G401 (cell line): ENCODE measurements around the gene FIZ1. TPM values are rescaled to one million over a fixed set of nuclear protein-coding genes. Genes with fewer than 3 reads are reported as not detected.

Source experiments
- DNase-seq: peaks from one replicate; pipeline ENCODE4 v3.0.0-alpha.2; 2015; ENCODE audit warnings: low spot score
- in situ Hi-C: cut with HindIII; loops from 2 replicates; pipeline ENCODE4 v1.10.0; 2016; ENCODE audit warnings: low sequenced_read_pairs, mixed read lengths
- total RNA-seq: library from RNA; depleted of rRNA; stranded (reverse); fragments of >200 nt; shearing (Covaris generic); gene quantifications from 2 replicates; pipeline ENCODE4 v1.2.3, GENCODE V29; 2014

The FIZ1 gene
- total RNA-seq, 1 experiment from 2014 or later, result 7.7 TPM

DNA sequence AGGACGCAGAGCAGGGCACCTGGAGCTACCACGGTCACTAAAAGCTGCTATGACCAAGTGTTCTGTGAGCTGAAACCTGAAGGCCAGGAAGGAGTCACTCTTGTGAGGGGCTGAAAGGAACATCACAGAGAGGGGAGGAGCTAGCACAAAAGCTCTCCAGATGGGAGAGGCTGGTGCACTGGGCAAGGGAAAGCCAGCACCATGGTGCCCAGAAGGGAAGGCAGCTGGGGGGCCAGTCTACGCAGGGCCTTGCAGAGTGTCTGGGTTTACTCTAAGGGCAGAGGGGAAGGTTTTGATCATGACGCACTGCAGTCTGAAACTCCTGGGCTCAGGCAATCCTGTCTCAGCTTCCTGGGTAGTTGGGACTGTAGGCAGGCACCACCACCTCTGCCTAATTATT is 37.4 kb upstream of the FIZ1 start:
- in situ Hi-C loops, result no loop called here
- DNase-seq, result no peak

DNA sequence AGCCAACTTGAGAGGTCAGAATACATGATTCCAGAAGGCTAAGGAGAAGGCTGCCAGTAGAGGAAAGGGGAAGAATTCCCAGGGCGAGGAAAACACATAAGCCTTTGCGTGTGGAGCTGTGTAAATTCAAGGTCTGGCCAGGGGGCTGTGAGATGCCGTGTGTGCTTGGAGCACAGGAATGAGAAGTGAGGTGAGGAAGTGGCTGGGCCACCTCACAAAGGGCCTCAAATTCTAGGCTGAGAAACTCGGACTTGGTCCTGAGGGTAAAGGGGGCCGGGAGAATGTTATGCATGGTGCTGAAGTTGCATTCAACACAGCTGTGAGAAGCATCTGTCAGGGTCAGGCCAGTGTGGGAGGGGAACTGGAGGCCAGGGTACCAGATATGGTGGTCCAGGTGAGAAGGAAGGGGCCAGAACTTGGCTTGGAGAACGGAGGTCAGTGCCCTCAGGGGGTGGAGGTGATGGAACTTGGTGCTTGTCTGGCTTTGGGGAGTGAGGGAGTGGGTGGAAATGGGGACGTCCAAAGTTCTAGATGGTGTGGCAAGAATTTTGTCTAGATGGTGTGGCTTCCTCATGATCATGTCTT is 36.6 kb upstream of the FIZ1 start:
- in situ Hi-C loops, result no loop called here

DNA sequence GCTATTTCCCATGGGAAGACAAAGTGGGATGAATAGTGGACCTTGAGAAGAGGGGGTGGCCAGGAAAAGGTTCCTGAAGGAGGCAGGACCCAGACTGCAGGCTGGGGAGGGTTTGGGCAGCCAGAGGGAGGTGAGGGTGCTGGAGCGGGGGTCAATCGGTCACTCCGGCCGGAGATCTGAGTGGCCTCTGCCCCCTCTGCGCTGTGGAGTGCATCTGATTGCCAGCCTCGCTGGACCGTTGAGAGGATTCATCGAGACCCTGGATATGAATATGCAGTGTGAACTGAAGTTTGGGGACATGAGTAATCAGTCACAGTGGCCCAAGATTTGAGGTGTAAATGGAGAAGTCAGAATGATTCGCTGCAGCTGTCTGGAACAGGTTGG is 36.0 kb upstream of the FIZ1 start:
- in situ Hi-C loops, result no loop called here
- no peak for DNase-seq

More for the DNA sequence above, 36.6 kb upstream of the FIZ1 start:
- DNase-seq, result no peak

DNA sequence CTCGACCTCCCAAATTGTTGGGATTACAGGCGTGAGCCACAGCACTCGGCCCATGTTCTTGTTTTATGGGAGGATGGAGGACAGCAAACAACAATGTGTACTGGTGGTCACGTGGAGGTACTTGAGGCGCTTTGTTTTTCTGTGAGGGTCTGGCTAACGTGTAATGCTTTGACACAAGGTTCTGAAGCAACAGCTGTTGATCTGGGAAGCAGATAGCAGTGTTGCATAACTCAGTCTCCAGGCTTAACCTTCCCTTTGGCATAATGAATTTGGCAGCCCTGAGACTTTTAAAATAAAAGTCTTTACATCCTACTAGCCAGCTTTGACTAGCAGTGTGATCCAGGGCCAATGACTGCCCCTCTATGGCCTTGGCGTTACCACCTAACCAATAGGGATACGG is 34.5 kb upstream of the FIZ1 start:
- DNase-seq, result no peak
- in situ Hi-C loops, result no loop called here

DNA sequence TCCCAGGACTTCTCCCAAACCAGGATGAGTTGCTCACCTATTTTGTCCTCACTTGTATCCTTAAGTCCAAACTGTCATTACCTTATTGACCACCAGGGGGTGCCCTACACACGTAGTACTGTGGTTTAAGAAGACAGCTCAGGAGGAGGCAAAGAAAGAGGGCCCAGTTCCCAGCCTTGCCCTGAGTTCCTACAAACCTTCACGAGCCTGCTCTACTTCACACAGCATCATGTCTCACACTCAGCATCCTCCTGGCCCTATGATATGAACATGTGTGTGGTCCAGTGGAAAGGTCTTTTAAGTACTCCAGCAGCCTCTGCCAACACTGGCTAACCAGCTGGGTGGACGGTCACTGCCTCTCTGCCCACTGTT is 33.1 kb upstream of the FIZ1 start:
- in situ Hi-C loops, result no loop called here
- peak; percentile 95 for DNase-seq

DNA sequence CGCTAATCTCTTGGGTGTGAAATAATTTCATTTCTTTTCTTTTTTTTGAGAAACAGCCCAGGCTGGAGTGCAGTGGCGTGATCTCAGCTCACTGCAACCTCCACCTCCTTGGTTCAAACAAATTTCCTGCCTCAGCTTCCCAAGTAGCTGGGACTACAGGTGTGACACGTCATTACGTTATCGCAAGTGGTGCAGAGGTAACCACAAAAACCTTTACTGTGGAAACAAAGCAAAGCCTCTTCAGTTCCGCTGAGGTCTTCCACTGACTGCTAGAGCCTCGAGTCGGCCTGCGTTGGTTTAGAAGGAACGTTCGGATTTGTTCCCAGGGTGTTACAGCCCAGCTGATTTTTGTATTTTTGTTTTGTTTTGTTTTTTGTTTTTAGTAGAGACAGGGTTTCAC is 27.0 kb upstream of the FIZ1 start:
- no peak for DNase-seq
- in situ Hi-C loops, result no loop called here

DNA sequence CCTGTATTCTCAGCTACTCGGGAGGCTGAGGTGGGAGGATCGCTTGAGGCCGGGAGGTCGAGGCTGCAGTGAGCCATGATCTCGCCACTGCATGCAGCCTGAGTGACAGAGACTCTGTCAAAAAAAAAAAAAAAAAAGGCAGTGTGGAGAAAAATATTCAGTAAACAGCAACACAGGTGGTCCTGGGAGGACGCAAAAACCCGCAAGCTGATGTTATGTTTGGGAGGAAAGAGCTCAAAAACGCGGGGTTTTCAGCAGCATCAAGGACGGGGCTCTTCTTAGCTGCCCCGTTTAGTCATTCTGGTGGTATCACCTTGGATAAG is 25.6 kb upstream of the FIZ1 start:
- DNase-seq, result no peak
- in situ Hi-C loops, result no loop called here

DNA sequence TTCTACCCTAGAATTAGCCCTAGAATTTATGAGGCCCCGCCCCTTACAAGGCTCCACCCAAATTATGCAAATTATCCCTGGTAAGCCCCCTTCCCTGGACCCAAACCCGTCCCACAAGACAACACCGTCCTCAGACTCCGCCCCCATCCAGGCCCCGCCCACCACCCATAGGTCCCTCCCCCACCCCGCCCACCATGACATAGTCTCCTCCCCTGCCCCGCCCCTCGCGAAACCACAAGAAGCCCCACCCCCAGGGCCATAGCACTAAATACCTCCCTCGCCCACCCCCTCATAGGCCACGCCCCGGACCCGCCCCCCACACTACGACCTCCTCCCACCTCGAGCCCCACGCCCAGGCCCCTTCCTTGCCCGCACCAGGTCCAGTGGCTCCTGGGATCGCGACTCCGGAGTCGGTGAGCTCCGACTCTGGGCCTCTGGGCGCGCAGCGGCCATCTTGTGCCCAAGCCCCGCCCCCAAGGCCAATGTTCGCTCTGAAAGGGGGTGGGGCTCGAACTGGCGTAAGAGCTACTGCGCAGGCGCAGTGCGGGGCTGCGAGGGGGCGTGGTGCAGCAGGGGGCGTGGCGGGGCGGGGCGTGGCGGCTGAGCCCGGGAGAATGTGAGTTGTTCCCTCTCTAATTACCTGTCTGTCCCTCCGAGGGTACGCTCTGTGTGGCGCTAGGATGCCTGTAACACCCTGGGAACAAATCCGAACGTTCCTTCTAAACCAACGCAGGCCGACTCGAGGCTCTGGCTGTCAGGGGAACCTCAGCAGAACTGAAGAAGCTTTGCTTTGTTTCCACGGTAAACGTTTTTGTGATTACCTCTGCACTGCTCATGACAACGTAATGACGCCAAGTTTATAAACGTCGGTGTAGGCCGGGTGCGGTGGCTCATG is 25.0 kb upstream of the FIZ1 start, which contains the start of gene ZNF784:
Gene ZNF784 (minus strand): TSS at position 458 of the 895 bp plus-strand sequence. CDS start 5 bp downstream, at position 453.
- in situ Hi-C loops, result loop anchor here (5.0 kb wide), 1 partner anchor 112 kb away; no protein-coding TSS in a partner anchor
- DNase-seq, result peak; percentile 94

DNA sequence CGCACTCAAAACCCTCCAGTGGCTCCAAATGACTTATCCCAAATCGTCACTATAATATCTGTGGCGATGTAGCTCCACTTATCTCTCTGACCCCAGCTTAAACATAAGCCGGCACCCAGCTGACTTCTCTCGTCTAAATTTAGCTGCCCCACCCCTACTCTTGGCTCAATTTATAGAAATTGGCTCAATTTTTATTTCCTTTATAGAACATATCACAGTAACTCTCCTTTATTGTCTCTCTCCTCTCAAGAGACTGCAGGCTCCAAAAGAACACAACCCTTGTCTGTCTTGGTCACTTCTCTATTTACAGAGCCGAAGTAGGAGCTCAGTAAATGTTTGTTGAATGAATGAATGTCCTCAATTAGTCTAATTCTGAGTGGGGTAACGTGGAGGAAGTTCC is 24.2 kb upstream of the FIZ1 start:
- in situ Hi-C loops, result loop anchor here (5.0 kb wide), 1 partner anchor 111 kb away; no protein-coding TSS in a partner anchor

DNA sequence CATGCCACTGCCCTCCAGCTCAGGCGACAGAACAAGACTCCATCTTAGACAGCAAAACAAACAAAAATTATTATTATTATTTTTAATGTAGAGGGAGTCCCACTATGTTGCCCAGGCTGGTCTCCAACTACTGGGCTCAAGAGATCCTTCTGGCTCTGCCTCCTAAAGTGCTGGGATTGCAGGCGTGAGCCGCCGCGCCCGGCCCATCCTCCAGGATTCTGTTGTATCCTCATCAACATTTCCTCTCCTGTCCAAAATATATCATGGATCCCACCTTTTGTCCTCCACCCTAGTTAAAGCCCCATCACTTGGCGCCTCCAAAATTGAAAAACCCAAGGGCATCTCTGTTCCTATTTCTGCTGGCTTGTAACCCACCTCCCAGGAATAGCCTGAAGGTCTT is 23.8 kb upstream of the FIZ1 start:
- no peak for DNase-seq
- in situ Hi-C loops, result loop anchor here (5.0 kb wide), 1 partner anchor 111 kb away; no protein-coding TSS in a partner anchor

More for the DNA sequence above, 24.2 kb upstream of the FIZ1 start:
- DNase-seq, result no peak

DNA sequence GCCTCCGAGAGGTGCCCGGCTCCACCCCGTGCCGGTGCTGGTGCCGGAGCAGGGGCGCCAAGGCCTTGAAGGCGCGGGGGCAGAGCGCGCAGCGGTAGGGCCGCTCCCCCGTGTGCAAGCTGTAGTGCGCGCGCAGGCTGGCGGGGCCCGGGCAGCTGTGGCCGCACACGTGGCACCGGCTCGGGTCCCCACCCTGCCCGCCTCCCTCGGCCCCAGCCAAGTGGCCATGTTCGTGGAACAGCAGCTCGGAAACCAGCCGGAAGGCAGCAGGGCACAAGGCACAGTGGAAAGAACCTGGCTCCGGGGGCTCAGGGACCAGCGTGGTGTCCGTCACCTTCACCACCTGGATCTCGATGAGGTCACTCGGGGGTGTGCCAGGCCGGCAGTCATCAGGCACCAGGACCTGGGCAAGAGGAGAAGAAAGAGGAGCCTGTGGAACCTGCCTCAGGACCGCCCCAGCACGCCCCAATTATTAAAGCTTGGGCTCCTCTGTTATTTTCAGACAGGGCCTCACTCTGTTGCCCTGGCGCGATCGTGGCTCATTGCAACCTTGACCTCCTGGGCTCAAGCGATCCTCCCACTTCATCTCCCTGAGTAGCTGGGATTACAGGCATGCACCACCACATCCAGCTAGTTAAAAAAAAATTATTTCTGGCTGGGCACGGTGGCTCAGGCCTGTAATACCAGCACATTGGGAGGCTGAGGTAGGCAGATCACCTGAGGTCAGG is 23.1 kb upstream of the FIZ1 start:
- in situ Hi-C loops, result loop anchor here (5.0 kb wide), 1 partner anchor 110 kb away; no protein-coding TSS in a partner anchor

DNA sequence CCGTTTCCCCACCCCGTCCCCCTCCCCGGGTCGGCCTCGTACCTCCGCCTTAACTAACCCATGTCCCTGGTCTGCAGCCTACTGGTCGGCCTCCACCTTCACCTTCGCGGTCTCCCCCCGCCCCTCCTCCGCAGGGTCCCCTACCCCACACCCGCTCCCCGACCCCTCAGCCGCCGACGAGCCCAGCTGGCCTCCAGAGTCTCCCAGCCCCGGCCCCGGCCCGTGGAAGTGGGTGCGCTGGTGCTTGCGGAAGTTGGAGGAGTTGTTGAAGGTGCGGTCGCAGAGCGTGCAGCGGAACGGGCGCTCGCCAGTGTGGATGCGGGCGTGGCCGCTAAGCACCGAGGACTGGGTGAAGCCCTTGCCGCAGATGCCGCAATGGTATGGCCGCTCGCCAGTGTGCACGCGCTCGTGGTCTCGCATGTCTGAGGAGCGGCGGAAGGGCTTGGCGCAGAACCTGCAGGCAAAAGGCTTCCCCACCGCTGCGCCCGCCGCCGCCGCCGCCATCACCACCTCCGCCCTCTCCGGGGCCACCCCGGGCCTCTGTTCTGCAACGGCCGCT is 22.4 kb upstream of the FIZ1 start:
- in situ Hi-C loops, result loop anchor here (5.0 kb wide), 1 partner anchor 109 kb away; no protein-coding TSS in a partner anchor

More for the DNA sequence above, 23.1 kb upstream of the FIZ1 start:
- peak; percentile 39 for DNase-seq

DNA sequence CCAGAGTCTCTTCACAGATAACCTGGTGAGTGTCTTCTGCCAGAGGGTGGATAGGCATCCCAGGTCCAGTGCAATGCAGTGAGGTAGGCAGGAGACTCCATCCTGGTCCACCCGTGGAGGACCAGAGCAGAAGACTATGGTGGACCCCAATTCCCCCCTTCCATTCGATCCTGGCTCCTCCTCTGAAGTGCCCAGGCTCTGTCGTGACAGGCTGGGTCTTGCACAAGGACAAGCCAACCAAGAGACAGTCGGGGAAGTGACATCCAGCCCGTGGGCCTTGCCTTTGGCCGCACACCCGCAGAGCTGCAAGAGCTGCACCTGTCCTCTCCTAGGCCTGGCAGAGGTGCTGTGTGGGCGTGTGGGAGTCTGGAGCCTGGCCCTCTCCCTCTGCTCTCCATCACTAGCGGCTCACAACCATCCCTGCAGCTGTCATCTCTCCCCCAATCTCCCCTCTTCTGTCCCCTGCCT is 21.9 kb upstream of the FIZ1 start:
- in situ Hi-C loops, result loop anchor here (5.0 kb wide), 1 partner anchor 109 kb away; no protein-coding TSS in a partner anchor
- no peak for DNase-seq

More for the DNA sequence above, 22.4 kb upstream of the FIZ1 start:
- no peak for DNase-seq

DNA sequence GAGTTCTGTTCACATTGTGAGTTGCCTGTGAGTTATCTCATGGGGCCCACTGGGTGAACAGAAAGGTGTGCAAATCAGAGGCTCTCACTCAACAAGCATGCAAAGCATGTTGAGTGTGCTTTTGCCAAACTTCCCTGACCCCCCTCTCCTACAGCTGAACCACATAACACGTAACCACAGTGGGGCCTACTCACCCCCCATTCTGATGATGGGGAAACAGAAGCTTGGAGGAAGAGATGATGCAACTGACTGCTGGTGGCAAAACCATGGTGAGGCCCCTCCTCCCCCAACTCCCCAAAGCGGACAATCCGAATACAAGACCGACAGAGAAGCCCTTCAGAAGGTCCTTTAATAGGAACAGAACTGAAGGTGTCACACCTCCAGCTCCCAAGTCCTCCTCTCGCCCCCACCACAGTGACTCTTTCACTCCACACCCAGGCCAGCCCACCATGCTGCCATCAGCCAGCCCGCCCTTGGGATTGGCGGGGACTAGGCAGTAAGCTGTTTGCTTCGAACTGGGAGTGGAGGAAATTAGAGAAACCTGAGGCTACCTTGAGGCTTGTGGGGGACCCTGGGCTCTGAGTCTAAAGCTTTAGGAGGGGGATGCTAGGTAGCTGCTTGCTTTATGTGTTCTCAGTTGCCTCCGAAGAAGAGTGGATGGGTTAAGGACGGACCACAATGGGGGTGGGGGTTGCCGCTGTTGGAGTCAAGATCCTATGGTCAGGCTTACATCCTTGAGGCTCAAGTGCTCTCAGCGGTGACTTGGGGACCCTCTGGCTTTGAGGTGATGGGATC is 21.3 kb upstream of the FIZ1 start:
- no peak for DNase-seq
- in situ Hi-C loops, result loop anchor here (5.0 kb wide), 1 partner anchor 108 kb away; no protein-coding TSS in a partner anchor

DNA sequence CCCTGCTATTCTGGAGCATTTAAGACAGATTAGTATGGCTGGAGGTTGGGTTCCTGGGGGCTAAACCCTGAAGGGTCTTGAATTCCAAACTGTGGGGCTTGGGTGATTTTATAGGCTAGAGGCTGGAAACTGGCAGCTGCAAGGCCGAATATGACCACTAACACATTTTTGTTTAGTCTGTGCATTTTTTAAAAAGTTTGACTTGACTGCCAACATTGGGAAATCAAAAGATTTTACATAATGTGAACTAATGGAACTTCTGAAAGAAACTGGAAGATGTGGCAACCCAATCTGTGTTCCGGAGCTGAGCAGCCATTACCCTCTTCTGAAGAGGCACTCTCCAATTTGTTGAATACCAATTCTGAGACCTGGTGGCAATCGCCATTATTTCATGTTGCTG is 20.0 kb upstream of the FIZ1 start:
- in situ Hi-C loops, result no loop called here
- DNase-seq, result no peak

DNA sequence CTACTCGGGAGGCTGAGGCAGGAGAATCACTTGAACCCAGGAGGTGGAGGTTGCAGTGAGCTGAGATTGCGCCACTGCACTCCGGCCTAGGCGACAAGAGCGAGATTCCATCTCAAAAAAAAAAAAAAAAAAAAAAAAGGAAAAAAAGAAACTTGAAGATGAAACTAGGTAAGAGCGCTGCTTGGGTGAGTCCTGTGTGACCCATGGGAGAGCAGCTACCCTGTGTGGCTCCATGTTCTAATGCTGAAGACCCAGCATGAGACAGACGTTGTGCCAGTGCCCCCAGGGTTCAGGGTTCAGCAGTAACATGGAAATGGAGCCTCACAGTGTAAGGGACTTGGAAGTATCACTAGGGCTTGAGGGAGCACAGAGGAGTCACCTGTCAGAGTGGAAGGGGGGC is 19.1 kb upstream of the FIZ1 start:
- no peak for DNase-seq
- in situ Hi-C loops, result no loop called here

DNA sequence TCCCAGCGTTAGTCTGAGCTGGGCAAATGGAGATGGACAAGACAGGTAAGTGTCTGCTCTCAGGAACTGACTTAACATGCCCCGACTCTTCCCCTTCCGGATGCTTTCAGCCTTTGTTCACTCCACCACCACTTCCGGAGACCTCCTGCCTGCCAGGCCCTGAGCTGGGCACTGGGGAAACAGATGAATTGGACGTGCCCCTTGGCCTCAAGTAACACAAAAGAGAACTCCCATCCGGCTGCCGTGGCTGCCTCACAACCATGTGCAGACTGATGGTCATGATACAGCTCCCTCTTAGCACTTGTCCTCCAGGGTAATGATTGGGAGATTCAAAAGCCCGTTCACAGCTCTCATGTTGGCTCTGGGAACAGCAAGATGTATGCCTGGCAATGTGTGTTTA is 18.1 kb upstream of the FIZ1 start:
- DNase-seq, result no peak
- in situ Hi-C loops, result no loop called here

DNA sequence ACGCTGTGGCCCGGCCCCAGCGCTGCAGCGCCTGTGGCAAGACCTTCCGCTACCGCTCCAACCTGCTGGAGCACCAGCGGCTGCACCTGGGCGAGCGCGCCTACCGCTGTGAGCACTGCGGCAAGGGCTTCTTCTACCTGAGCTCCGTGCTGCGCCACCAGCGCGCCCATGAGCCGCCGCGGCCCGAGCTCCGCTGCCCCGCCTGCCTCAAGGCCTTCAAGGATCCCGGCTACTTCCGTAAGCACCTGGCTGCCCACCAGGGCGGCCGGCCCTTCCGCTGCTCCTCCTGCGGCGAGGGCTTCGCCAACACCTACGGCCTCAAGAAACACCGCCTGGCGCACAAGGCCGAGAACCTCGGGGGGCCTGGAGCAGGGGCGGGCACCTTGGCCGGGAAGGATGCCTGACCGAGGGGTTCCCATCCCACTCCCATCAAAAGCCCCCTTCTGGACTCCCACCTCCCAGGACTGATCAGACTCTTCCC is 17.1 kb upstream of the FIZ1 start:
- DNase-seq, result no peak
- in situ Hi-C loops, result no loop called here
